Suppressor macrophage treated with lipopolysaccharide for 1 hour (primary cell): Measurements from ENCODE around the gene TMEM44.

Experiments used
- DNase-seq, 3 donors: peaks; one replicate each; pipeline ENCODE4 v3.0.0-alpha.2; 2020 to 2022

The TMEM44 gene, protein sequence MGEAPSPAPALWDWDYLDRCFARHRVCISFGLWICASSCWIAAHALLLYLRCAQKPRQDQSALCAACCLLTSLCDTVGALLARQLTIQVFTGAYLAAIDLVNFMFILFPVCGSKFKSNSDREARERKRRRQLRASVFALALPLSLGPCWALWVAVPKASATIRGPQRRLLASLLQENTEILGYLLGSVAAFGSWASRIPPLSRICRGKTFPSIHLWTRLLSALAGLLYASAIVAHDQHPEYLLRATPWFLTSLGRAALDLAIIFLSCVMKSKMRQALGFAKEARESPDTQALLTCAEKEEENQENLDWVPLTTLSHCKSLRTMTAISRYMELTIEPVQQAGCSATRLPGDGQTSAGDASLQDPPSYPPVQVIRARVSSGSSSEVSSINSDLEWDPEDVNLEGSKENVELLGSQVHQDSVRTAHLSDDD

DNA sequence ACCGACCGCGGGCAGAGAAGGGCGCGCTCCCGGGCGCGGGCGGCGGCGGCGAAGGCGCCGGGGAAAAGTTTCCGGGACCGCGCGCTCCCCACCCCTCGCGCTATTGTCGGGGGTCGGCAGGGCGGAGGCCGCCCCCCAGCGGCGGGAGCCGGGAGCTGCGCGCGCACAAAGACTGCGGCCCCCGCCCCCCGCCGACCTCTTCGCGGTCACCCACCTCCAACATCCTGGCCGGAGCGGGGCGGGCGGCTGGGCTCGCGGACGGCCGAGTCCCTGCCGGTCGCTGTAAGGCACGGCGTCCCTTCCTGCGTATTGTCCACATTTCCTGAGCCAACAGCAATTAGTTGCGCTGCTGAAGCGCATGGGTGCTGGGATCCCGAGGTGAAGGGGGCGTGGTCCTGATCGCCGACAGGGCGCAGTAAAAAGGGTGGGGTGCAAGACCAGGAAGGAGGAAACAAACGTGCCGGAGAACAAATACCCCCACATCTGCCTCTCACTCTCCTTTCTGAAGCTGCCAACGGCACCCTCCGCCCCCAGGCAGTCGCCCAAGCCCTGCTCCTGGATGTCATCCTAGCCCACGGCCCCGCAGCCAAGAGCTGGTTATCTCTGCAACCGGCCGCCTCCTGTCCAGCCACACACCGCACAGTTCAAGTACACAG is at the start of gene TMEM44:
TSS of gene TMEM44 (minus strand) at position 71 of the 656 bp plus-strand sequence. CDS start 204 bp downstream, outside the sequence.
- peak; percentile 73 to 89 (median 75) for DNase-seq

GRCh38 chr3:194682694-194683310 is 49.6 kb upstream of the TMEM44 start:
- peak; percentile 72 to 83 (median 76) for DNase-seq

DNA sequence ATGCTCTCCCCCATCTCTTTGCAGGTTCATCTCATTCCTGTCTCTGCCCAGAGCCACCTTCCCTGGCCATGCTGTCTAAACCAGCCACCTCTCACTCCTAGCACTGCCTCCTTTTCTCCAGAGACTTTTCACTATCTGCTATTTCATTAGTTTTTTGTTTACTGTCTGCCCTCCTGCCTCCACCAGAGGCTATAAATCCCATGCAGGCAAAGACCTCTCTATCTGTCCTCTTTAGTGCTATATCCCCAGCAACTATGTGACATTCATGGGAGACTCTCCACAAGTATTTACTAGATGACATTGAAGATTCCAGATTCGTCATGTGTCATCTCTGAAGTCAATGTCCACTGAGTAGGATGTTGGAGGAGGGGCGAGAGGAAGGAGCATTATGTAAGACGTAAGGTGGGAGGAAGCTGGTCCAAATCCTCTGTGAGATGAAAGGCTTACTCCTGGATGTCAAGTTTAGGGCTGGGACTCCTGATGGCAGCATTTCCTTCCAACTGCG is 49.0 kb upstream of the TMEM44 start:
- no peak for DNase-seq

GRCh38 chr3:194680888-194681615 is 47.8 kb upstream of the TMEM44 start:
- no peak for DNase-seq

DNA sequence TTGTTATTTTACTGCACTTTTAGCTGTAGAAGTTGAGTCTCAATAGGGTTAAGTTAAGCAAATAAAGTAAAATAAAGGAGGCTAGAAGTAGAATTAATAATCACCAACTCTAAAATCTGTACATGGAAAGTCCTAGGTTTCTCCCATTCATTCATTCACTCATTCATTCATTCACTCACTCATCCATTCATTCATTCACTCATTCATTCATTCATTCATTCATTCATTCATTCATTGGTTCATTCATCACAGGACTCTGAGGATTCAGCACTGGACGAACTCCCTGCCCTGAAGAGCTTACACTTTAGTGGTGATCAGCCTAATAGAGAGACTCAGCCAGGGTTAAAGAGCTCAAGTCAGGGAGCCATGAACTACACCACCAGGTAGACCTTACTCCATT is 43.3 kb upstream of the TMEM44 start:
- DNase-seq, result no peak

GRCh38 chr3:194675680-194676079 is 42.5 kb upstream of the TMEM44 start:
- peak; percentile 24 to 42 (median 36) for DNase-seq

GRCh38 chr3:194675081-194675640 is 41.9 kb upstream of the TMEM44 start:
- DNase-seq, result peak in 1 of 3 donors; percentile 28

- DNase-seq, result peak in 1 of 3 donors; percentile 10
These were observed 40.5 kb upstream of the TMEM44 start for GRCh38 chr3:194673761-194674160.

GRCh38 chr3:194672876-194673275 is 39.7 kb upstream of the TMEM44 start:
- no peak for DNase-seq

DNA sequence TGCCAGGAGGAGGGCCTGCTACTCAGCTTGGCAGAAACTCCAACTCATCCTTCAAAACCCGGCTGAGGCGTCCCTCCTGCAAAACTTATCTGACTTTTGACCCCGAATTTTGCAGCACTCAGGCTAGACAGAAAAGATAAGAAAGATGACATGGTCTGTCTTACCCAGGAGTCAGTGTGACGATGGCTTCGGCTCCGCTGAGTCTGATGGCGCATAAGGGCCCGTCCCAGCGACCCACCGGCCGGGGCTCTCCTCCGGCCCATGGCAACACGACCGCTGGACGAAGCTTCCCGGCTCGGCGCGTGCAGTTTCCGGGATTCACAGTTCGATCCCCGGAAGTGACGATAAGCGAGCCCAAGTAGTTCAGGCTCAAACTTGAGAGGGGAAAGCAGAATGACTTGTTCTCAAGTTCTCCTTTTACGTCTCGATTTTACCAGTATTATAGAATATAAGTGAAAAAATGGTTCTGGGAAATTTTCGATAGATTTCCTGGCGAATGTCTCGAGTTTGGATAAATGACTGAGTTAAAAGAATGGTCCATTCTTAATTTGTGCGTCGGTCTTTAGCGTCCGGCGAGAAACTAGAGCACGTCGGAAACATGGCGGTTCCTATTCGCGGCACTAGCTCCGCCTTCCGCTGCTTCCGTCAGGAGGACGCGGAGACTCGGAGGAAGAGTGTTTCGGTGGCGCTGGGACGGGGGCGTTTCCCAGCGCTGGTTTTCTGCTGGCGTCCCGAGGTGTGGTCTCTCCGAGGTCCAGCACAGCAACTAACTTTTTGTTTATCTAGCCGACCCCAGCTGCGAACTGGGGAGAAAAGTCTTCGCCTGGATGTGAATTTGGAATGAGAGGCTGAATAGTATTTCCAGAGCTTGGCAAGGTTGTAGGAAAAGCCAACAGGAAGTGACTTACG is 38.9 kb upstream of the TMEM44 start, which contains the start of gene LSG1:
TSS of gene LSG1 (minus strand) at position 292 of the 909 bp plus-strand sequence. CDS start at position 263, 29 bp downstream.
- DNase-seq, result peak; percentile 96 to 99 (median 97)

- peak; percentile 58 to 64 (median 58) for DNase-seq
These were observed 38.3 kb upstream of the TMEM44 start for GRCh38 chr3:194671511-194671899.

DNA sequence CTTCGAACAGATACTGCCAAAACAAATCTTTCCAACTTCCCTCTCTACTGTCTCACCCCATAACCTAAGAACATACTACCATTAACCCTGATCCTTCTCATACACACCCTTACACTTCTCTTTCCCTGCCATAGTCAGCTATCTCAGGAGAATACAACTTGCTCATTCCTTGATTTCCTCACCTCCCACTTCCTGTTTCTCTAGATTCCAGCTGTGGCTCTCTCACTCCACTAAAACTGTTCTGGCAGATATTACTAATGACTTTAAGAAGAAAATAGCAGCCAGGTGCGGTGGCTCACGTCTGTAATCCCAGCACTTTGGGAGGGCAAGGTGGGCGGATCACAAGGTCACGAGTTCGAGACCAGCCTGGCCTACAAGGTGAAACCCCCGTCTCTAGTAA is 34.1 kb upstream of the TMEM44 start:
- peak in 1 of 3 donors; percentile 18 for DNase-seq

- peak in 1 of 3 donors; percentile 21 for DNase-seq
These were observed 31.6 kb upstream of the TMEM44 start for GRCh38 chr3:194664857-194665256.

DNA sequence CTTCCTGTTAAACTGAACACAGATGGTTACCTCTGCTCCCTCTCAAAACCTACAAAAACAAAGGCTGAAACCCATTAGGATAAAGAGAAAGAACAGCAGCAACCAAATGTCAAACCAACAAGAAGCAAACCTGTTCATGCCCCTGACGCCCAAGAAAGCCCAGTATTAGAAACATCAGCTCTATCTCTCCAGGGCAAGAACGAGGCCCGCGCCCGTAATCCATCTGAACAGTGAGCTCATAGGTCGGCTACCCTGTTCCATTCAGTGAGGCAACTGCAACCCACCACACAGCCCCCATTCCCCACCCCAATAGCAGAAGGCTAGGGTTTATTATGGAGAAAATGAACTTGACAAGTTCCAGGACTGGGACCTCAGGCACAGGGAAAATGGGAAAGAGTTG is 28.7 kb upstream of the TMEM44 start:
- DNase-seq, result peak in 1 of 3 donors; percentile 14

GRCh38 chr3:194661374-194661773 is 28.2 kb upstream of the TMEM44 start:
- DNase-seq, result peak in 1 of 3 donors; percentile 12

DNA sequence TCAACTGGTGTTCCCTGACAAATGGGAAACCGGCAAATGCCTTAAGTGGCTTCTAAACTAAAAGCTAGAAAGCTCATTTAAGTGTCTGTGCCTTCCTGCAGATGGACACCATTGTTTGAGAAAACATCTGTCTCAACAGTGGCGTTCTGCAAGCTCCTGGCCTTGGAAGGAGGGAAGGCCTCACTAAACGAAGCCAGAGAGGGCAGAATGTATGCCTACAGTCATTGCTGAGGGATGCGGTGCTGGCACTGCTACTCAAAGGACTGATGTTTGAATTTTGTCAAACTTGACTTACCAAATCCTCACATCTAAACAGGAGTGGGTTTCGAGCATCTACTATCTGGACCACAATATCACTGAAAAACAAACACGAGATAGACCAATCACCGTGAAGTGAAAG is 26.6 kb upstream of the TMEM44 start:
- DNase-seq, result no peak

GRCh38 chr3:194658477-194659242 is 25.4 kb upstream of the TMEM44 start:
- no peak for DNase-seq

- no peak for DNase-seq
These were observed 24.2 kb upstream of the TMEM44 start for GRCh38 chr3:194657439-194657838.

DNA sequence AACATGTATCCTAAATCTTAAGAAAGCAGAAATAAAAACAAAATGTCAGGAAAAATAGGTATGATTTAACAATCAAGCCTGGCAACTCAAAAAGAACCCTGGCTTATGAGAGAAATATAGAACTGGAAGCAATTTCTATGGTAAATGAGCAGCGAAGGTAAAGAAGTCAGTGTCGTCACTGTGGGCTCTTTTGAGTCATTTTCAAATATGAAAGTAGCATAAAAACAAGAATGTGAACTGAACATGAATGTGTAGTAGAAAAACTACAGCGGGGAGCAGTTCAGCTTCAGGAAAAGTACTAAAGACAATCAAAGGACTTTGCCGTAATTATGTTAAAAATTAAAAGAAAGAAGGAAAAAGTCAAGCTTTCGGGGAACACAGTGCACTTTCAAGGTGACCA is 21.2 kb upstream of the TMEM44 start:
- peak in 1 of 3 donors; percentile 16 for DNase-seq

DNA sequence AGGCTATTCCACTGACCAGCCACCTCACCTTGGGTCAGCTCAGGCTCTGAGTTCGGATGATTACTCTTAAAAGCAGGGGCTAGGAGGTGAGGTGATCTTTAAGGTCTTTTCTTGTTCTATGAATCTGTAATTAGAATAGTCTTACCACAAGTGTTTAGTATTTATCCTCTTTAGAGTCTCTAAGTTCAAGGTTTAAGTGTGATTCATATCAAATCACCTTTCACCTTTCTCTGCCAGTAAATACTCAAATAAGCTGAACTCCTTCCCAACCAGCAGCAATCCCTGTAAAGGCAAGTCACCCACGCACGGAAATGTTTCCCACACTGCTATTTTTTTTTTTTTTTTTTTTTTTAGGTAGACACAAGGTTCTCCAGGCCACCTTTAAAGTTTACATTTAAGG is 14.5 kb upstream of the TMEM44 start:
- no peak for DNase-seq
